NCI-H1694 (cell line): Measurements from ENCODE around the gene PXMP4.

Experiments used
- DNase-seq: peaks from one replicate; lab custom pipeline; 2025; lab: John Stamatoyannopoulos, UW

Gene PXMP4

GRCh38 chr20:33731693-33732165 lies 11.6 kb upstream of the PXMP4 start, which contains the start of gene ZNF341:
ZNF341 (plus strand) TSS chr20:33731996; CDS start chr20:33732022, 26 bp downstream.
- DNase-seq: peak; percentile 70

GRCh38 chr20:33730946-33731692 lies 11.0 kb upstream of the PXMP4 start:
- no peak for DNase-seq

GRCh38 chr20:33729101-33729500 lies 9.0 kb upstream of the PXMP4 start:
- DNase-seq: no peak

- DNase-seq: no peak
Observed at GRCh38 chr20:33728463-33728862, 8.4 kb upstream of the PXMP4 start.

- no peak for DNase-seq
Observed at GRCh38 chr20:33727806-33728205, 7.7 kb upstream of the PXMP4 start.

GRCh38 chr20:33727115-33727479 lies 7.0 kb upstream of the PXMP4 start:
- no peak for DNase-seq

- no peak for DNase-seq
Observed at GRCh38 chr20:33725607-33726264, 5.6 kb upstream of the PXMP4 start.

- DNase-seq: no peak
Observed at GRCh38 chr20:33724439-33725094, 4.5 kb upstream of the PXMP4 start.

- no peak for DNase-seq
Observed at GRCh38 chr20:33721391-33722140, 1.5 kb upstream of the PXMP4 start.

GRCh38 chr20:33719277-33719988 lies 677 bp downstream of the PXMP4 start:
- no peak for DNase-seq

- DNase-seq: no peak
Observed at GRCh38 chr20:33716498-33716897, 3.6 kb downstream of the PXMP4 start.

GRCh38 chr20:33713865-33714367 lies 6.2 kb downstream of the PXMP4 start:
- DNase-seq: no peak

- DNase-seq: no peak
Observed at GRCh38 chr20:33711446-33711738, 8.7 kb downstream of the PXMP4 start.

GRCh38 chr20:33710681-33711445 lies 9.2 kb downstream of the PXMP4 start:
- DNase-seq: no peak

GRCh38 chr20:33709905-33710541 lies 10.1 kb downstream of the PXMP4 start:
- no peak for DNase-seq

- DNase-seq: no peak
Observed at GRCh38 chr20:33709398-33709797, 10.7 kb downstream of the PXMP4 start.

GRCh38 chr20:33707668-33708067 lies 12.4 kb downstream of the PXMP4 start:
- DNase-seq: no peak

- no peak for DNase-seq
Observed at GRCh38 chr20:33704197-33704924, 15.7 kb downstream of the PXMP4 start.

- DNase-seq: no peak
Observed at GRCh38 chr20:33703498-33704137, 16.5 kb downstream of the PXMP4 start.
